ENCODE data around the gene ERICH4. TPM values are rescaled to one million over a fixed set of nuclear protein-coding genes. Genes with fewer than 3 reads are reported as not detected.

The ERICH4 gene
- total RNA-seq, 1 experiment from 2014 or later: not detected

DNA sequence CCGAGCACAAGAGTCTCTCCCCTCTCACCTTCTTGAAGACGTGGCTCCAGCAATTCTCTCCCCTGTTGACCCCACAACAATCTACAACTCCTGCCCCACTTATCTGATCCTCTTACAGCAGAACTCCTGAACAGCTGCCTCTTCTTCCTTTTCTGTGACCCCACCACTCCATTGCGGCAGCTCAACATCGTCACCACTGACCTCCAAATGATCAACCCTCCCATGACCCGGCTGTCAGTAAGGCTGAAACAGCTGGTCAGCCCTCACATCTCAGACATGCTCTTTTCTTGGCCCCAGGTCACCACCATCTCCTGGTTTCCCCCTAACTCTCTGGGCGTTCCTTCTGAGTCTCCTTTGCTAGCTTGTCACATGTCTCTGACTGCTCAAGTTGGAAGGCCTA lies 47.6 kb upstream of the ERICH4 start:
- ChIA-PET CTCF (no interaction called here), RAD21 (ENCODE audit: low non-redundant PET in 1 of 2, low total read pairs in 2 of 2, uncharacterized antibody in 2 of 2, unreplicated experiment in 2 of 2) (no interaction called here), POLR2A (no interaction called here)
- Histone ChIP-seq H3K9me3 (ENCODE audit: control insufficient read depth in 1 of 2, insufficient read depth in 1 of 2, low read depth in 1 of 2, low read length in 2 of 2) (no peaks in the 10 kb centered on the region), H2AFZ (ENCODE audit: low read depth, low read length, poor library complexity, severe bottlenecking) (no peak overlapping the region), H3K4me2 (ENCODE audit: low read length) (peak overlapping the region; percentile 83; the same call in 1 of the 2 replicates), H4K20me1 (ENCODE audit: insufficient read depth) (no peaks in the 10 kb centered on the region), H3K4me1 (ENCODE audit: control insufficient read depth in 1 of 2, insufficient read depth in 2 of 2, low read length in 2 of 2) (peaks cover 12 to 21% of the 10 kb centered on the region in 2 experiments), H3K9ac (ENCODE audit: low read length) (no peak overlapping the region), H3K27ac (ENCODE audit: low read depth, low read length) (no peak overlapping the region), H3K27me3 (ENCODE audit: insufficient read depth, low read length) (no peaks in the 10 kb centered on the region), H3K9me2 (ENCODE audit: insufficient read depth) (no peaks in the 10 kb centered on the region), H3K36me3 (ENCODE audit: control insufficient read depth in 1 of 2, insufficient read depth in 2 of 2, low read length in 2 of 2) (peaks cover 3 to 14% of the 10 kb centered on the region in 2 experiments; a peak in 3 of 4 replicates), H3K4me3 (replicated peaks in 1 of 2; ENCODE audit: low read depth in 1 of 2, low read length in 2 of 2) (no peak overlapping the region), H3K79me2 (ENCODE audit: insufficient read depth, low read length) (peaks cover 42% of the 10 kb centered on the region)
- BruUV-seq (replicated peaks): no TSS peak
- TF ChIP-seq SP1 (IDR thresholded peaks at IDR 0.05; ENCODE audit: low read depth): no peak
- no peak for ATAC-seq
- DNase-seq (ENCODE audit: low read depth, low spot score): no peak
- intact Hi-C loops (cut with micrococcal nuclease): no loop called here

DNA sequence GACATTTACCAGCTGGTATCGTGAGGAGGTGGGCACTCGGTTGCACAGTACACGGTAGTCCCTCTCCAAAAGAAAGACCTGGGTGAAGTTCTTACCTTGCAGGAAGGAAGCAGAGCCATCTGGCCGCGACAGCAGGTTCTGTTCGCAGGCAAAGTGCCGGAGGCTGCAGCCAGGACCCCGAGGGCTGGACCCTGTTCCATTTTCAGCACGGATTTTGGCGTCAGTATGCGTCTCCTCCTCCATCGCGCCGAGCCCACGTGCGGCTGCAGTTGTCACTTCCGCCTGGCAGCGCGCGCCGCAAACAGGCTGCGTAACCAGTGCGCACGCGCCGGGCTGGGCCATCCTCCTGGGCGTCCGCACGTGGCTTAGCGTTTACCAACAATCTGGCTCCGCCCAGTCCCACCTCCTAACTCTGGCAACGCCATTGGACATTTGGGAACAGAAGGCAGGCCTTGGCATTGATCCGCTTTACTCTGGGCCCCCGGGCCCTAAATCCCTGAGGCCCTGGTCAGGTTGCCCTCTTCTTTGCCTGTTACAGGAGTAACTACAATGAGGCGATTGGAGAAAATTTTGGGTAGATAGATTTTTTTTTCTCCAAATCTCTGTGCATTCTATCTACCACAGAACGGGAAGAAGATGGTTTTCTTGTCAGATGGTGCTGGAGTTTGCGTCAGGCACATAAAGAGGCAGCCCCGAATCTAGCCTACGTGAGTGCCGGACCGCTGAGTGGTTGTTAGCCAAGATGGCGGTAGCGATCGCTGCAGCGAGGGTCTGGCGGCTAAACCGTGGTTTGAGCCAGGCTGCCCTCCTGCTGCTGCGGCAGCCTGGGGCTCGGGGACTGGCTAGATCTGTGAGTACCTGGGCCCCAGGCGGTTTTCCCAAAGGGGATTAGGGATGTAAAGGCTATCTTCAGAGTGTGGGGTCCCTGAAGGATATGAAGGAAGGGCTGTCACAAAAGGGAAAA lies 45.6 kb upstream of the ERICH4 start, which contains the start of the genes BCKDHA and EXOSC5:
Gene BCKDHA (plus strand): TSS at position 733 of the 964 bp plus-strand sequence. CDS start 10 bp downstream, at position 743.
Gene EXOSC5 (minus strand): TSS at position 274 of the 964 bp plus-strand sequence. CDS start 31 bp downstream, at position 243.
- ChIA-PET POLR2A (no interaction called here), CTCF (no interaction called here), RAD21 (ENCODE audit: low non-redundant PET in 1 of 2, low total read pairs in 2 of 2, uncharacterized antibody in 2 of 2, unreplicated experiment in 2 of 2) (no interaction called here)
- TSS peak; percentile 74 for BruUV-seq (replicated peaks)
- peak; percentile 100 for DNase-seq (ENCODE audit: low read depth, low spot score)
- ATAC-seq: peak; percentile 96
- intact Hi-C loops (cut with micrococcal nuclease): loop anchor here (1.0 kb wide), 1 partner anchor 42 kb away; the partner anchor contains the start of gene DMAC2
- TF ChIP-seq, protein P1, sequence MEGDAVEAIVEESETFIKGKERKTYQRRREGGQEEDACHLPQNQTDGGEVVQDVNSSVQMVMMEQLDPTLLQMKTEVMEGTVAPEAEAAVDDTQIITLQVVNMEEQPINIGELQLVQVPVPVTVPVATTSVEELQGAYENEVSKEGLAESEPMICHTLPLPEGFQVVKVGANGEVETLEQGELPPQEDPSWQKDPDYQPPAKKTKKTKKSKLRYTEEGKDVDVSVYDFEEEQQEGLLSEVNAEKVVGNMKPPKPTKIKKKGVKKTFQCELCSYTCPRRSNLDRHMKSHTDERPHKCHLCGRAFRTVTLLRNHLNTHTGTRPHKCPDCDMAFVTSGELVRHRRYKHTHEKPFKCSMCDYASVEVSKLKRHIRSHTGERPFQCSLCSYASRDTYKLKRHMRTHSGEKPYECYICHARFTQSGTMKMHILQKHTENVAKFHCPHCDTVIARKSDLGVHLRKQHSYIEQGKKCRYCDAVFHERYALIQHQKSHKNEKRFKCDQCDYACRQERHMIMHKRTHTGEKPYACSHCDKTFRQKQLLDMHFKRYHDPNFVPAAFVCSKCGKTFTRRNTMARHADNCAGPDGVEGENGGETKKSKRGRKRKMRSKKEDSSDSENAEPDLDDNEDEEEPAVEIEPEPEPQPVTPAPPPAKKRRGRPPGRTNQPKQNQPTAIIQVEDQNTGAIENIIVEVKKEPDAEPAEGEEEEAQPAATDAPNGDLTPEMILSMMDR (IDR thresholded peaks at IDR 0.05 in 2 of 3, conservative IDR thresholded peaks at IDR 0.05 in 1 of 3; ENCODE audit: borderline replicate concordance in 1 of 3, insufficient read depth in 1 of 3, low read depth in 2 of 3, low read length in 2 of 3): no peak
- TF ChIP-seq ELF1 (IDR thresholded peaks at IDR 0.05; ENCODE audit: borderline replicate concordance, low read depth) (peak; percentile 52; the same call in 1 of the 2 replicates), EZH2phosphoT487 (IDR thresholded peaks at IDR 0.05; ENCODE audit: borderline replicate concordance) (no peak), SP1 (IDR thresholded peaks at IDR 0.05; ENCODE audit: low read depth) (peak; percentile 84), RAD21 (IDR thresholded peaks at IDR 0.05; ENCODE audit: low read depth) (no peak), POLR2AphosphoS5 (IDR thresholded peaks at IDR 0.05; ENCODE audit: low read depth, low read length) (peak; percentile 83), YY1 (IDR thresholded peaks at IDR 0.05; ENCODE audit: extremely low read depth, insufficient replicate concordance, low read depth, low read length) (peak; percentile 95), TCF7L2 (IDR thresholded peaks at IDR 0.05; ENCODE audit: borderline replicate concordance, extremely low read depth, insufficient read depth, insufficient read length) (no peak), CBX3 (IDR thresholded peaks at IDR 0.05; ENCODE audit: low read depth) (no peak), SIN3A (IDR thresholded peaks at IDR 0.05; ENCODE audit: low read depth) (peak; percentile 99)
- TF ChIP-seq, protein P2, sequence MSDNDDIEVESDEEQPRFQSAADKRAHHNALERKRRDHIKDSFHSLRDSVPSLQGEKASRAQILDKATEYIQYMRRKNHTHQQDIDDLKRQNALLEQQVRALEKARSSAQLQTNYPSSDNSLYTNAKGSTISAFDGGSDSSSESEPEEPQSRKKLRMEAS (IDR thresholded peaks at IDR 0.05): peak; percentile 100
- H3K9ac ChIP-seq (ENCODE audit: low read length): peak within 1 kb of the TSS; percentile 92
- H3K4me1 ChIP-seq (ENCODE audit: control insufficient read depth in 1 of 2, insufficient read depth in 2 of 2, low read length in 2 of 2): peaks cover 12 to 21% of the 10 kb centered on the region in 2 experiments
- peak within 1 kb of the TSS; percentile 65 for H3K27ac ChIP-seq (ENCODE audit: low read depth, low read length)
- H3K4me2 ChIP-seq (ENCODE audit: low read length): peak within 1 kb of the TSS; percentile 83
- no peaks in the 10 kb centered on the region for H3K9me3 ChIP-seq (ENCODE audit: control insufficient read depth in 1 of 2, insufficient read depth in 1 of 2, low read depth in 1 of 2, low read length in 2 of 2)
- peak within 1 kb of the TSS; percentile 60 to 93 for H3K4me3 ChIP-seq (replicated peaks in 1 of 2; ENCODE audit: low read depth in 1 of 2, low read length in 2 of 2)
- H3K79me2 ChIP-seq (ENCODE audit: insufficient read depth, low read length): peaks cover 42% of the 10 kb centered on the region
- H2AFZ ChIP-seq (ENCODE audit: low read depth, low read length, poor library complexity, severe bottlenecking): no peak within 1 kb of the TSS
- no peaks in the 10 kb centered on the region for H4K20me1 ChIP-seq (ENCODE audit: insufficient read depth)
- H3K36me3 ChIP-seq (ENCODE audit: control insufficient read depth in 1 of 2, insufficient read depth in 2 of 2, low read length in 2 of 2): no peaks in the 10 kb centered on the region
- H3K27me3 ChIP-seq (ENCODE audit: insufficient read depth, low read length): no peaks in the 10 kb centered on the region
- H3K9me2 ChIP-seq (ENCODE audit: insufficient read depth): no peaks in the 10 kb centered on the region

Data from HCT116 (cell line).